Left cardiac atrium (tissue), 4 donors: ENCODE measurements around the gene NUAK1. TPM values are rescaled to one million over a fixed set of nuclear protein-coding genes. Genes with fewer than 3 reads are reported as not detected.

Experiments
- ATAC-seq, 2 donors: fragments of 200-7000 bp; cut with Tn5 transposase; one replicate each; pipeline ENCODE4 v1.9.1; 2020; ENCODE audit warnings: mild to moderate bottlenecking in 2 of 2, moderate library complexity in 2 of 2
- DNase-seq: peaks from one replicate; pipeline ENCODE4 v3.0.0-alpha.2; 2020
- intact Hi-C, 2 donors: fragments of 100-400 bp; cut with DNase I; formaldehyde crosslinking; loops; one replicate each; pipeline versions ENCODE4 v1.14.1 to v1.15.1; 2022 to 2023
- total RNA-seq, 2 donors: library from RNA; stranded (reverse); fragmentation: NEBNext Ultra II Directional; extraction: Animal tissue kit (Norgen Biotek cat#: 25700); gene quantifications; one replicate each; pipeline ENCODE4 v1.2.1, GENCODE V29; 2021
- donor health status: DM: no; HTN: yes; CAD: no.
- donor health status: DM: no; HTN: yes; CAD: no; lungs with severe emphysema.
- donor health status: DM: yes; HTN: yes; CAD: no.
- donor health status: Dilated cardiomyopathy.

NUAK1 gene
- total RNA-seq, 2 donors from 2014 or later = 20.4 to 40.1 TPM

DNA sequence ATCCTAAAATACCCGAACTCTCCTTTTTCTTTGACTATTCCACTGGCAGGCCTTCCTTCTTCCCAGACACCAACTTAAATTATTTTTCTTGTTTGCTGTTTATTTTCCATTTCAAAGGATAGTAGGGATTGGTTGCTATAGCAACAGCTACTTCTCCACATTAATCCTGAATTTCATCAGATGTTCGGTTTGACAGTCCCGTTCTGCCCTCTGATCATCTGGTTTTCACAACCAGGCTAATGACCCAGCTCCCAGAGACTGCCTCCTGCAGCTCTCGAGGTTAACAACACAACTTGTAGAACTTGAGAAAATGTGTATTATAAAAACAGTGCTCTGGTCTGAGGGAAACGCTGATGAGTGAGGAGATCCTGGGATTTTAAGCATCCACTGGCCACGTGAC, 45.5 kb downstream of the NUAK1 start:
- DNase-seq (no peak), ATAC-seq (no peak)
- intact Hi-C loops = no loop called here

DNA sequence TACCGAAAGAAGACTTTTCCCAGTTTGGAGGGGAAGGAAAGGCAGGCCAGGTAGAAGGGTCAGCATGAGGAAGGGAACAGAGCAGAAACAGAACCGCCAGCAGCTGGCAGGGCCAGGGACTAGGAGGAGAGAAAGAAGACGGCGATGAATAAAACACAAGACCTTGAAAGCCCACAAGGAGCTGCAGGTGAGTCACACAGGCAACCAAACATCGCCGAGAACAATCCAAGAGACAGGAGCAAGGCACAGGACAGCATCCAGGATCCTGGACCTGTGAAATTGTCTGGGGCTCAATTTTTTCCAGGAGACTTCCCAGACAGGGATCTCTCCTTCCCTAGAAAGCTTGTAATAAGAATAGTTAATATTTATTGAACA, 47.3 kb downstream of the NUAK1 start:
- no peak for DNase-seq
- intact Hi-C loops = no loop called here
- no peak for ATAC-seq

DNA sequence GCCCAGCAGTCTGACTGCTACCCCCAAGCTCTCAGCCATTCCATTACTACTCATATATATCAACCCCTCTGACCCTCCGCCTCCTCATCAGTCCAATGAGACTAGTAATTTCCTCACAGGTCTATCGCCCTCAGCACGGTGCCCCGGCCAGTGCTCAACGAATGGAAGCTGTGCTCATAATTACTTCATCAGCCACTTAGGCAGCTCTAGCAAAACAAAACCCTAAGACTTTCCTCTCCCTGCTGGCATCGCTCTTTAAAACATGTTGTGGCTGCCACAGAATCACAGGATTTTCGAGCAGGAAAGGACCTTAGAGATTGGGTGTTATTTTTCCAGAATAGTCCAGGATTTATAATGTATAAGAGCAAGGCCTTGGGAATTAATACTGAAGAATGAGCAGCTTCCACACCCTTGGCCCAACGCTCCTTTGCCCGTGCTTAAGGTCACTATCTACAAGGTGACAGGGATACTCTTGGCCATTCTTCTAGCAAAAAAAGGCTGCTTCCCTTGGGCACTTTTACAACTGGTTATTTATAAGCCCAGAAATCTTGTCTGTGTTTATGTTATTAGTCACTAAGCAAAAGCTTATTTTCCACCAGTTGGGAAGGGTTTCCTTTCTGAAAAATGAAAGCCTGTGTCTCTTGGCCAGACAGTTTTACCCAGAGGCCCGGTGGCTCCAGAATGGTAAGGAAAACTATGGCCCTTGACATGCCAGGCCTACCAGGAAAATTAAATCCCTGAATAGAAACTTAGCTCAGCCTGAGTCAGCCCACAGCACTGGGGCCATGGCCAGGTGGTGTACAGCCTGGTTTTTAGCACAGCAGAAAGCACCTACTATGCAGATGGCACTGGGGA, 47.9 kb downstream of the NUAK1 start:
- intact Hi-C loops = no loop called here
- peak; percentile 60 to 87 for ATAC-seq

DNA sequence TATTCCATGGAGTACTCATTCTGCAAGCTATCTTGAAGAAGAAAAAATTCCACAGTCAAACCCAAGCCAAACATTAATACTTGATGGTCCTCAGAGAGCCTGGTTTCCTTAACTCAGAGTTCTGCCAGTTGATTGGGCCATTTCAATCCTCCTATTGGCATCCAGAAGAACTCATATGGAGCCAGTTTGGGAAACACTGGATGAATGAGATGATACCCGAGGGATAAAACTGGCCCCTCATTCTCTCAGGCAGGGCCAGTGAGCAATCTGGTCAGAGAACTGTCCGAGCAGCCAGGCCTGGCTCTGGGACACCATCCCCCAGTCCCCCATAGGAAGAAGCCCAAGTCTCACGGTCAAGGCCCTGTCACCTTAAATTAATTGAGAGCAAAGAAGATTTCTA, 48.8 kb downstream of the NUAK1 start:
- intact Hi-C loops = no loop called here
- ATAC-seq (peak; percentile 19 to 49), DNase-seq (no peak)

More for the DNA sequence above, 47.9 kb downstream of the NUAK1 start:
- DNase-seq = peak; percentile 70

DNA sequence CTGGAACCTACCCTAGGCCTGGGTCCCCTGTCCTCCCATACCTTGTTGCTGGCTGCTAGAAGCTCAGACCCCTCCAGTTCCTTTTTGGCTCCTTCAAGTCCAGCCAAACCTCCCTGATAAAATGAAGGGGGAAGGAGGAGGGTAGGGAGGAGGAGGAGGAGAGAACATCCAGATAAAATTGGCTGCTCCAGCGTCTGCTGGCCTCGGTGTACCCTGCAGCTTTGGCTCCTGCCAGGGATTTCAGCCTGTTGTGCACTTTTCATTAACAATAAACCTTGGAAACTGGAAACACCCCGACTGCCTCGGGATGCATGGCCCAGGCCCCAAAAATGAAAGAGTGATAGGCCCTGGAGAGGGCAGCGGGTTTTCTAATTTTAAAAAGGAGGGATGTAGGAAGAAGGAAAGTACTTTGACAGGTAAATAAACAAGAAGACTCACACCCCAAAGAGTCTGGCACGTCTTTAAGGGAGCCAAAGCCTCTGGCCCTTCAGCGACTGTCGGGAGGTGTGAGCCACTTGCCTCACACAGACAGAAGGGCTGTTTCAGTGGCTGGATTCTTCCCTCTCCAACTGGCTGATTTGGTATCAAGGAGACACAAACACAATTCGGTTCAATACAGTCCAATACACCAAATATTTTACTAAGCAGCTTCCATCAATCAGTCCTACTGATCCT, 49.8 kb downstream of the NUAK1 start:
- intact Hi-C loops = no loop called here
- peak; percentile 11 to 33 for ATAC-seq
- DNase-seq = no peak

DNA sequence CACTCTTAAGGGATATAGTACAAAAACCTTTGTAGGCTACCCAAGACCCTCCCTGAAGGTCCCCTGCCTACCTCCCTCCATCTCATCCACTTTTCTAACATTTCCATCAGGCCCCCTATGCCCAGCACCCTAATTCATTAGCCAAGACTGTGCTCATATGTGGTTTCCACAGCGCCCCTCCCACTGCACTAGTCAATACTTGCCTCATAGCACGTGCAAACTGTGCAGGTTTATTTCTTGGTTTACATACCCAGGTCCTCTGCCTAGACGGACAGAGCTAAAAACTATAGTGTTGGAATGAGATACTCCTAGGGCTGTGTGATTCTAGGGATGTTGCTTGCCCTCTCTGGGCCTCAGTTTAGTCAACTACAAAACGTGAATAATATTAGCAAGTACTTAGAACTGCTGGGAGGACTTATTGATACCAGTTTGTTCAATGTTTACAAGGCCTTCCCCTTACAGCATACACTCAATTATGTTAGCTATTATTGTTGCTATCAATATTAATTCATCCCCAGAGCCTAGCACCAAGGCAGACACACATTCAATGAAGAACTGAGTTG, 50.4 kb downstream of the NUAK1 start:
- ATAC-seq = no peak
- intact Hi-C loops = no loop called here
- DNase-seq = no peak

DNA sequence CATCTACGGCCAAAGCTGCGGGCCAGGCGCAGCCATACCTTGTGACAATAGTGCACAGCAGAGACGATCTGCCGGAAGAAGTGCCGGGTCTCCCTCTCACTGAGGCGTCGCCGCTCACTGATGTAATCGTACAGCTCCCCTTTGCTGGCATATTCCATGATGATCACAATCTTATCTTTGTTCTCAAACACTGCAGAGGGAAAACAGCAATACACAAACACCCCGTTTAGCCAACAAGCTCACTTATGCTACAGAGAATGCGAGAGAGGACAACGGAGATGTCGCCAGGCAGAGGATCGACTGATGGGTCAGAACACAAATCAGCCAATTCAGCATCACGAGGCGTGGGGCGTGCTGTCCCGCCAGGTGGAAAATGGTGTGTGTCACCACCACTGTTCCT, 52.1 kb downstream of the NUAK1 start:
- DNase-seq = no peak
- intact Hi-C loops = no loop called here
- no peak for ATAC-seq

DNA sequence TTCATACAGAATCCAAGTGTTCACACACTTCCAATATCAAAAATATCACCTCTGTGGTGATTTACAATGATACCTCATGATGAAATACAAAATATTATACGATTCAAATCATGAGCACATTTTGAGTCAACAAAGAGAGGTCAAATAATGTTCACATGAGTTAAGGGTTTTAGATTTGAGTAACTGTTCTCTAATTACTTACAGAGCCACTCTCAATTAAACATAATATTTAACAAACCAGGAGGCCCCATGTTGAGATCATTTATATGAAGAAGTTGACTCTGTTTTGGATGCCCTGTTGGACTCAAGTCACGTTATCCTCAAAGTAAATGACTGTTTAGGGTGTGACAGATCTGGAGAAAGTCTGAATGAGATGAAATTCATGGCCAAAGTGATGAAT, 53.5 kb downstream of the NUAK1 start:
- intact Hi-C loops = no loop called here
- ATAC-seq (no peak), DNase-seq (no peak)

DNA sequence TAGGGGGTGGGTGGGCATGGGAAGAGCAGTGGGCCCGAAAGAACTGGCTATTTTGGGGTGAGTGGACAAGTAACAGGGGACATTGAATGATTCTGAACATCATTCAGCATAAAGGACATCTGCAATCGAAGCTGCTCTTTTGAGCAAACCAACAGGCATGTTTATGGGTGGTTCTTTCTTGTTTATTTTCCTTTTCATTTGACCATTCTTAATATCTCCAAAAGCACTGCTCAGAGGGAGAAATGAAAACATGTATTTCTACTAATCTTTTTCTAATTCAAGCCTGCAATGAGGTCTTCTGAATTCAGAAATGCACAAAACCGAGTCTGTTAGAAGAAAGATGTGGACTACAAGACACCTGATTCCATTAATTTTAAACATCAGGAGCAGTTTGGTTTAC, 54.0 kb downstream of the NUAK1 start:
- ATAC-seq (no peak), DNase-seq (no peak)
- intact Hi-C loops = no loop called here

DNA sequence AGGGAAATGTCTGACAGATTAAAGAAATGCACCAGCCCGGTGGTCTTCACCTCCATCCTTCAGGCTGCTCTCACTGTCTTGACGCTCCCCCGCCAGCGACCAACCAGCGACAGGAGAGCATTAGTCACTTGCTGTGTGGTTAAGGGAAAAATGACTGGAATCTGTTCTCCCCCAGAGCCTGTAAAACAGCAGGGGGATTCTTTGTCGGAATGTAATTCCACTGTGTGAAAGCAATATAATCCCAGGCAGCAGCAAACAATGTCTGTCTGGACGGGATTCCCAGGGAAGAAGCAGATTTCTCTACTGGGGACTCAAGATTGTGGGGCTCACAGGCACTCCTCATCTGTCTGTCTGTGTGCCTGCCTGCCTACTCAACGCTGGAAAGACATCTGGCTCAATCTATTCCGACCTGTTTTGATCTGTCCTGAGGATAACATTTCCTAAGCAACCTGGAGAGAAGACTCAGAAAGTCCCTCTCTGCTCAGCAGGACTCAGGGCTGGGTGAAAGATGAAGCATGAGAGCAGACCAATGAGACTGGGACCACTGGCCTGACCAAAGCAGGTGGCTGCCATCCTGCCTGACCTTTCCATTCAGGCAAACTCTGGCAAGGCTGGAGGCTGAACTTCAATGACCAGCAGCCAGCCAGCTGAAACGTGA, 54.6 kb downstream of the NUAK1 start:
- DNase-seq = no peak
- ATAC-seq = no peak
- intact Hi-C loops = no loop called here

DNA sequence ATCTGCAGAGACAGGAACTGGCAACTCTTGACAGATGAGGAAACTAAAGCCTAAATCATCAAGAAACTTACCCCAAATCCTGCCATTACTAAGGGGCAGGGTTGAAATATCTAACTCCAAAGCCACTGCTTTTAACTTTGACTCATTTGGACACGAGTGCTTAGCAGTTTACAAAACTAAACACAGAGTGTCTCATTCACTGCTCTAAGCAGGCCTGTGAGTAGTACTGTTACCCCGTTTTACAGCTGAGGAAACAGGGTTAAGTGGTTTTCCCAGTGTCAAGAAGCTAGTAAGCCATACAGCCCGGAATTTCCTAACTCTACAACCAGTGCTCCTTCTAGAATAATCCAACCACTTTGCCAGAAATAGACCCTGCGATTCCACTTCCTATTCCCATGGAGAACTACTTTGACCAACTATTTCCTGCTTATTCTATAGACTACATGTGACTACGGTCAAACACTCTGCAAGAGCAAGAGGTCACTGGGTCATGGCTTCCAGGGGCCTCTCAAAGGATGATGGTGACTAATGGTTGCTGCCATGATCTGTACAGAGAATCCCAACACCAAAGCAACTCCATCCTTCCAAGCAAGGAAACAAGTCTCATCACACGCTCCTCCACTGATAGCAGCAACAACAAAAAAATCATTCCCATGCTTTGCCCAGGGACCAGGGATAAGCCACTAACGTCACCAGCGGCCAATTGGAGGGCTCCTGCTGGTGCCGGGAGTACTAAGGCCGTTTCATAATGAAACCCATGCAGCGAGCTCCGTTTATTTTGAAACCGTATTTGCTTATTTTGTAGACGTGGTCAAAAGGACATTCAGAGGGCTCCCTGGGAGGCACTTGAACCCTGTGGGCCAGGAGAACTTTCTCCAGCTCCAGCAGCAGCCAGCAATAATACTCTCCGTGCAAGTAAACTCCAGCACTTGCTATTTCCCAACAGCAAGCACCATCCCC, 56.3 kb downstream of the NUAK1 start:
- ATAC-seq = no peak
- intact Hi-C loops = no loop called here
- no peak for DNase-seq

DNA sequence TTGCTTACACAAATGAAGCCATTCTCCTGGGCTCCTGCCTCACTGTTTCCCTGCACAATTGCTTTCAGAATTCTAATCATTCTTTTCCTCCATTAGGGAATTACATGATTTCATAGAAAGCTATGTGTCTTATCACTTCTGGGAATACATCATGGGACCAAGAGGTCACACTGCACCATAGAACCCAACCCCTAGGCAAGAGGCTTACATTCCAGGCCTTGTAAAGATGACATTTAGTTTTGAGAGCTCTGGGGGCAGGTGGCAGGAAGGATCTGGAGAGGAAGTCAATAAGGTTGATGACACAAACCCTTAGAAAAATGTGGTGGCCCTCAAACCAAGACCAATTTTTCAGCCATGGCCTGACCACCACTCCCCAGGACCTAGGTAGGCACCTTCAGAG, 57.1 kb downstream of the NUAK1 start:
- ATAC-seq = no peak
- intact Hi-C loops = no loop called here
- DNase-seq = no peak

DNA sequence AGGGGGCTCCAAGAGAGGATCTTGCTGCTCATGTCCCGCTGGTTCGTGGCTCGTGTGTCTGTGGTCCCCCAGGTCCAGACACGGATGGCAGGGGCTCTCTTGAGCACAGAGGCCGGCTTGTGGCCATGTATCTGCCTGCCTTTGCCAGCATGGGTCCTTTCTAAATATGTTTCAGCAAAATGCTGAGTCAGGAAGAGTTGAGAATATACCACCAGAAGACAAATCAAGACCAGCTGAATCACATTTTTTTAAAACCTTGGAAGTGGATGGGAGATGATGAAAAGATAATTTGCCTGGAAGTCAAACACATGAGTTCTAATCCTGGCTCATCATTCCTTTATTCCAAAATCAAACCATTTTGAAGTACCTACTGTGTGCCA, 58.0 kb downstream of the NUAK1 start:
- intact Hi-C loops = no loop called here
- ATAC-seq (no peak), DNase-seq (no peak)

DNA sequence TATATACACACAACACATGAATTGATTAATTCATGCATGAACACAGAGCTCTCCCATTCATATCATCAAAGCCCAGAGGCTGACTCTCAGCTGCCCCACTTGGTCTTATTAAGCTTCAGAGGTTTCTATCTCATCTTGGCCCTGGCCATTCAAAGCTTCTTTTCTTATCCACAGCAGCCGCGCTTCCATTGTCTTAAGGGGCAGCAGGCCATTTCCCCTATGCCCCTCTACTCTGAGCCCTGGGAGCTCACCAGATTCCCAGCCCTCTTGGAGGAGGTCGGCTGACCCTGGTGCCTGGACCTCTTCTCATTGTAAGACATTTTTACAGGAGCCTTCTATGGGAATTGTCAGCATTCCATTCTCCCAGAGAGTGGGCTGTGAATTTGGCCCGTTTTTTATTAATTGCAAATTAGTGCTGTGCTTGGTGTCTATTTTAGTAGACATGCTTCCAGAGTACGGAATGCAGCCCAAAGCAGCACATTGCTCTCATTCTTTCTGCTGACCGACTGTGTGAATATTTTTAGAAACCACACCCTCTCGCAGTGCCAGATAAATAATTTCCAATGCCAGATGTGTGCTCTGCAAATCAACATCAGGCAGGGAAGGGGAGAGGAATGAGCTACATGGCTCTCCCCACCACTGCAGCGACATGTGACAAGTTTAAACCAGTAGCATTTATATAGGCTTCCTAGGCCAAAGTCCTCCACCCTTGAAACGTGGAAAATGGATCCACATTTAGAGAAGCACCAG, 58.5 kb downstream of the NUAK1 start:
- intact Hi-C loops = no loop called here
- ATAC-seq = peak; percentile 67 to 80
- no peak for DNase-seq

DNA sequence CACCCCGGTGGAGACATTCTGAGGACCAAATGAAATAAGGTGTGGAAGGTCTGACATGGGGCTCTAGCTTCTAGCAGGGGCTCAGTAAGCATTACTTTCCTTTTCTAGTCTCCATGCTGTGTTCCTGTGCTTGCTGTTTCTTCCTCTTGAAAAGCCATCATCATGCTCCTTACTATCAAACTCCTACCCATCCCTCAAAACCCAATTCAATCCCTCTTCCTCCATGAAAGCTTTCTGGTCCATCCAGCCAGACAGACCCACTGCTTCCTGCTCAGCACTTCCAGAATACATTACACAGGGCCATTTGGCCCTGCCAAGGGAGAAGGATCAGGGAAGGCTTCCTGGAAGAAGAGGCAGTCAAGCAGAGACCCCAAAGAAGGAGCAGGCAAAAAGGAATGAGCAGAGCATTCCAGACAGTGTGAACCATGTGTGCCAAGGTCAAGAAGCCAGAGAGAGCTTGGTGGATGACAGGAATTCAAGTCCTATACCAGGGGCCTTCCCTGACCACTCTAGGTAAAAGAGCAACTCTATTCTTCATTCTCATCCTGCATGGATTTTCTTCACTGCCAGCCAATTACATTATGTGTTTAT, 59.5 kb downstream of the NUAK1 start:
- no peak for ATAC-seq
- intact Hi-C loops = loop anchor here in 1 of 2 donors (10.0 kb wide), 1 partner anchor 56 kb away; the partner anchor contains the start of gene NUAK1
- DNase-seq = no peak

DNA sequence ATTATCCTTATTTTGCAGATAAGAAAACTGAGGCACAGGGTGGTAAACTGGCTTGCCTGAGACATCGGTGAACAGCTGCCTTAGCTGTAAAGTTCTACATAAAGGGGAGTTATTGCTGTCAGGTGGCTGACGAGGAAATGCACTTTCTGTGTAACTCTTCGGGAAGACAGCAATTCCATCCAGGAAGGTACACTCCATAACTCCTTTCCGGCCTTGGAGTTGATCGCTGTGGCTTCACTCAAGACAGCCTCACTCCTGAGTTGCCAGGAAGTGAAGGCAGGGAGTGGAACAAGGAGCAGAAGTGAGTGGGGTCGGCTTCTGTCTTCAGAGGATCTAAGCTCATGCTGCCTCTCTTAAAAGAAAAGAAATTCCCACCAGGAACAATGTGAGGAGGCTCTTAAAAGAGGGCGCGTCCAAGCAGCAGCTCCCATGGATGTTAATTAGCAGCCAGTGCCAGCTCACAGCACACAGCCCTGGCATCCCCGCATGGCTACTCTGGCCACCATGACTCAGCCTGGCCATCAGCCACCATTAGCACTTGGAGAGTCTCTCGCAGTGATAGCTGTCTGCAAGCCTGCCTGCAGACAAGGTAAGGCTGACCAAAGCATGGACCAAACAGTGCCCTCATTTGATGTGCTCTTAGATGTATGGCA, 60.3 kb downstream of the NUAK1 start:
- DNase-seq = peak; percentile 72
- intact Hi-C loops = loop anchor here in 1 of 2 donors (10.0 kb wide), 1 partner anchor 56 kb away; the partner anchor contains the start of gene NUAK1
- peak; percentile 75 to 90 for ATAC-seq
